Fibroblast of lung (primary cell): ENCODE measurements around the gene ZFTA.

Experiments
- EZH2 ChIP-seq: IDR thresholded peaks from 2 replicates; pipeline ENCODE4 v1.5.1; 2012; ENCODE audit warnings: low read length, control low read depth, mild to moderate bottlenecking; ENCODE audit errors: missing control alignments
- TF ChIP-seq, protein P1 (sequence below), 2 donors: IDR thresholded peaks in 1 of 2; conservative IDR thresholded peaks in 1 of 2; 1 replicate in 1 of 2; 2 replicates in 1 of 2; pipeline ENCODE4 v1.5.1; 2011 to 2012; ENCODE audit warnings: low read length in 2 of 2, control low read depth in 1 of 2, inconsistent platforms in 1 of 2, low read depth in 1 of 2, mild to moderate bottlenecking in 1 of 2

DNA sequence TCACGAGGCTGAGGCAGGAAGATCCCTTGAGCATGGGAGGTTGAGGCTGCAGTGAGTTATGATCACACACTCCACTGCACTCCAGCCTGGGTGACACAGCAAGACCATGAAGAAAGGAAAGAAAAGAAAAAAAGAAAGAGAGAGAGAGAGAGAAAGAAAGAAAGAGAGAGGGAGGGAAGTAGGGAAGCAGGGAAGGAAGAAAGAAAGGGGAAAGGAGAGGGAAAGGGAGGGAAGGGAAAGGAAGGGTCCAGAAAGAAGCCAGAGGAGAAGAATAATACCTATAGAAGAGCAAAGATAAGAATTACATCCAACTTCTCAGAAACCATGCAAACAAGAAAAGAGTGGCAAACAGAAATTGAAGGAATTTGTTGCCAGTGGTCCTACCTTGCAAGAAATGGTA is 17.2 kb upstream of the ZFTA start:
- no peak for TF ChIP-seq EZH2
- TF ChIP-seq, protein P1, sequence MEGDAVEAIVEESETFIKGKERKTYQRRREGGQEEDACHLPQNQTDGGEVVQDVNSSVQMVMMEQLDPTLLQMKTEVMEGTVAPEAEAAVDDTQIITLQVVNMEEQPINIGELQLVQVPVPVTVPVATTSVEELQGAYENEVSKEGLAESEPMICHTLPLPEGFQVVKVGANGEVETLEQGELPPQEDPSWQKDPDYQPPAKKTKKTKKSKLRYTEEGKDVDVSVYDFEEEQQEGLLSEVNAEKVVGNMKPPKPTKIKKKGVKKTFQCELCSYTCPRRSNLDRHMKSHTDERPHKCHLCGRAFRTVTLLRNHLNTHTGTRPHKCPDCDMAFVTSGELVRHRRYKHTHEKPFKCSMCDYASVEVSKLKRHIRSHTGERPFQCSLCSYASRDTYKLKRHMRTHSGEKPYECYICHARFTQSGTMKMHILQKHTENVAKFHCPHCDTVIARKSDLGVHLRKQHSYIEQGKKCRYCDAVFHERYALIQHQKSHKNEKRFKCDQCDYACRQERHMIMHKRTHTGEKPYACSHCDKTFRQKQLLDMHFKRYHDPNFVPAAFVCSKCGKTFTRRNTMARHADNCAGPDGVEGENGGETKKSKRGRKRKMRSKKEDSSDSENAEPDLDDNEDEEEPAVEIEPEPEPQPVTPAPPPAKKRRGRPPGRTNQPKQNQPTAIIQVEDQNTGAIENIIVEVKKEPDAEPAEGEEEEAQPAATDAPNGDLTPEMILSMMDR (conservative IDR thresholded peaks at IDR 0.05 in 1 of 2, IDR thresholded peaks at IDR 0.05 in 1 of 2; ENCODE audit: low read depth in 1 of 2, low read length in 2 of 2): no peak
